Measurements from ENCODE around the gene RNF7. TPM values are rescaled to one million over a fixed set of nuclear protein-coding genes. Genes with fewer than 3 reads are reported as not detected.

The RNF7 gene
- total and polyA plus RNA-seq, 2 of the 13 experiments (the other 11 are each of a cell fraction or from before 2014, with no cell fraction given) = 66.4 to 94.7 TPM

- peak; percentile 96 for TF ChIP-seq ZHX1 (CRISPR knock-in tag; IDR thresholded peaks at IDR 0.05; ENCODE audit: low read depth)
- peak; percentile 35; the same call in 1 of the 2 replicates for TF ChIP-seq HCFC1 (IDR thresholded peaks at IDR 0.05; ENCODE audit: low read depth, low read length)
- TF ChIP-seq RXRA (CRISPR knock-in tag; IDR thresholded peaks at IDR 0.05) = peak; percentile 37; the same call in 1 of the 2 replicates
- 0 out of 2 replicates have a peak, but pooled peaks have one; percentile 42 for TF ChIP-seq JUND (CRISPR knock-in tag; IDR thresholded peaks at IDR 0.05)
- TF ChIP-seq THAP7 (CRISPR knock-in tag; IDR thresholded peaks at IDR 0.05) = 0 out of 2 replicates have a peak, but pooled peaks have one; percentile 65
- TF ChIP-seq SKI (IDR thresholded peaks at IDR 0.05; ENCODE audit: partially characterized antibody) = peak; percentile 67
- TF ChIP-seq ZNF275 (CRISPR knock-in tag; IDR thresholded peaks at IDR 0.05; ENCODE audit: borderline replicate concordance) = peak; percentile 38; the same call in 1 of the 2 replicates
- peak; percentile 88 for TF ChIP-seq PHF21A (CRISPR knock-in tag; IDR thresholded peaks at IDR 0.05)
- TF ChIP-seq CSRNP2 (CRISPR knock-in tag; conservative IDR thresholded peaks at IDR 0.05; ENCODE audit: low read depth) = 0 out of 2 replicates have a peak, but pooled peaks have one; percentile 70
- TF ChIP-seq YY1 (IDR thresholded peaks at IDR 0.05; ENCODE audit: insufficient read depth, insufficient replicate concordance, low read depth, low read length) = peak; percentile 93
- no peak for TF ChIP-seq ZEB1 (IDR thresholded peaks at IDR 0.05; ENCODE audit: insufficient replicate concordance, low read depth)
- TF ChIP-seq ZNF784 (CRISPR knock-in tag; IDR thresholded peaks at IDR 0.05; ENCODE audit: borderline replicate concordance) = peak; percentile 33; the same call in 1 of the 2 replicates
- TF ChIP-seq SNAPC2 (CRISPR knock-in tag; IDR thresholded peaks at IDR 0.05) = 0 out of 2 replicates have a peak, but pooled peaks have one; percentile 35
- TF ChIP-seq SMAD3 (CRISPR knock-in tag; IDR thresholded peaks at IDR 0.05) = no peak
- TF ChIP-seq CREM (IDR thresholded peaks at IDR 0.05) = peak; percentile 80
- peak; percentile 54; the same call in 1 of the 2 replicates for TF ChIP-seq CREM (CRISPR knock-in tag; IDR thresholded peaks at IDR 0.05)
- peak; percentile 70 for TF ChIP-seq STAG1 (CRISPR knock-in tag; IDR thresholded peaks at IDR 0.05)
- TF ChIP-seq DNMT1 (CRISPR knock-in tag; IDR thresholded peaks at IDR 0.05) = 0 out of 2 replicates have a peak, but pooled peaks have one; percentile 38
- peak; percentile 94 for TF ChIP-seq SP4 (CRISPR knock-in tag; IDR thresholded peaks at IDR 0.05)
- TF ChIP-seq MIXL1 (CRISPR knock-in tag; IDR thresholded peaks at IDR 0.05) = peak; percentile 43; the same call in 1 of the 2 replicates
- peak; percentile 76 for TF ChIP-seq PHF20 (CRISPR knock-in tag; IDR thresholded peaks at IDR 0.05)
- TF ChIP-seq HMG20A (CRISPR knock-in tag; IDR thresholded peaks at IDR 0.05; ENCODE audit: borderline replicate concordance) = no peak
Observed at GRCh38 chr3:141738022-141738890, at the start of gene RNF7 (continued).
